MM.1S (cell line): ENCODE data around the gene ELK1.
"Not testable (repeated sequence)": the region's sequence is repeated elsewhere in the genome, so short reads cannot be mapped to it uniquely, and the experiment has no call there.

Experiments
- CTCF ChIP-seq: fragments of 300-600 bp; sonication (generic); IDR thresholded peaks from 2 replicates; pipeline ENCODE4 v1.5.1; 2016; ENCODE audit warnings: antibody characterized with exemption, low read length, mixed read lengths
- EZH2 ChIP-seq: fragments of 300-600 bp; sonication (generic); optimal IDR thresholded peaks from 2 replicates; pipeline ENCODE3; 2017; ENCODE audit warnings: low read depth, mild to moderate bottlenecking, antibody characterized with exemption, low read length, mixed read lengths

GRCh38 chrX:47603125-47603524, 47.2 kb downstream of the ELK1 start:
- not testable (repeated sequence) for TF ChIP-seq CTCF, EZH2
